ENCODE data around the gene RBBP5.

RBBP5 gene

GRCh38 chr1:205133287-205133686 lies 11.5 kb upstream of the RBBP5 start:
- no peak for DNase-seq (ENCODE audit: low read depth, low spot score)

DNA sequence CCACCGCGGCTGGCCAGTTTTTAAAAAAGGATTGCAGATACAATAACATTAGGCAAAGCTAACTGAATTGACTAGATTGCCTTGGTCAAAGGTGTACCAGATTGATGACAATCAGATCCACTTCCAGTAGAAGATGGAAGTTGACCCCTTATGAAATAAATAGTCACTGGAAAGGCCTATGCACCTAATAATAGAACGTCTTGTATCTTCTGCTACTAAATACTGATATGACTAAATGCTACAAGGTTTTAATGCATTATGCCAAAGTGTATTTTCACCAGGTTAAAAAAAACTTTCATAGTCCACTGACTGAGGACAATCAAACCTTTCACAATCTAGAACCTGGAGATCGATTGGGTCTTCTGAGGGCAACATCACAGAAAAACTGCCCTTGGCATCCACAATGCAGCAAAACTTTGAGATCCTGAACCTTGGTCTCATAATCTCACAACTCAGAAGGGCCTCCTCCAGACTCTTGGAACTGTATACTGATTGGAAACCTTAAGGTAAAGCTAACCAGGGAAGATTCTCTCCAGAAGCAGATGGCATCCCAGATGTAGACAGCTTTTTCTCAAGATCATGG lies 7.8 kb upstream of the RBBP5 start:
- no peak for DNase-seq (ENCODE audit: low read depth, low spot score)

DNA sequence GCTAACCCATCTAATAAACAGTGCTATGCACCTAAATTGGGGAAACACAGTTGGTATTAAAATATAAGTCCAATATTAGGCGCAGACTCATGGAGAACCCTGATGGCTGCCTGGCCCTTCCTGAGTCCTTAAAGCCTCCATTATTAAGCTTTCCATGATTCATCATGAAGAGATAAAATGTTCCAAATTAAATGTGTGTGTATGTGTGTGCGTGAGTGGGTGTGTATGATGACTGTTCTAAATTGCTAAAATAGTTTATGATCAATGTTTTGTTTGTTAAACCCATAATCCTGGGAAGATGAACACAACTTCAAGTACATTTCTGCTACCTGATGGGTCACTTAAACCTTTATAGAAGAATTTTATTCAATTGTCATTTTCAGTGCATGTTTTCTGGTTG lies 6.3 kb upstream of the RBBP5 start:
- DNase-seq (ENCODE audit: low read depth, low spot score): no peak

- DNase-seq (ENCODE audit: low read depth, low spot score): no peak
These were observed 5.9 kb upstream of the RBBP5 start for GRCh38 chr1:205127646-205128045.

DNA sequence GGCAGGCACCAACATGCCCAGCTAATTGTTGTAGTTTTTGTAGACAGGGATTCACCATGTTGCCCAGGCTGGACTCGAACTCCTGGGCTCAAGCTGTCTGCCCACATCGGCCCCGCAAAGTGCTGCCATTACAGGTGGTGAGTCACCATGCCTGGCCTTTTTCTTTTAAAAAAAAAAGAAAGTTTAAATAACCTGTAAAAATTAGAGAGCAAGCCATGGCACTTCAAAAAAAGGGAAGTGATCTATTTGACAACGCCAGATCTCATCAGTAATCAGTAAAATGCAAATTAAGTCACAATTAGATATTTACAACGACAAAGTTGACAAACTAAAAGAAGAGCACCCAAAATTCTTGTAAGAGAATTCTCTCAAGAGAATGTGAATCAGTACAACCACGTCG lies 2.9 kb upstream of the RBBP5 start:
- DNase-seq (ENCODE audit: low read depth, low spot score): no peak

DNA sequence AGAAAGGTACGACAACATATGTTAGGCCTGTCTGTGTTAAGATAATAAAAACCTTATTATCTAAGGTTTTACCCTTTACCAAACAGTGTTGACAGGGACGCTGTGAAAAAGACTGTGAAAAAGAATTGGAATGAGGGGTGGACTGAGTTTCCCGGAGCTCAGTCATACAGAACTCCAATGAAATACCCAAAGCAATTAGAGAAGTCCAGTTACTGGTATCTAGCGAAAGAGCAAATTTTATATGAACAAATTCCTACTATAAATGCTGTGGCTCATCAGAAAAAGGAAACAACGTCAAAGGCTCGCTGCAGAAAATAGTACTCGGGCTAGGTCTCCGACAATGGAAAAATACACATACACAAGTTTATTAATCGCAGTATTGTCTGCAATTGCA lies 708 bp upstream of the RBBP5 start:
- DNase-seq (ENCODE audit: low read depth, low spot score): no peak

- DNase-seq (ENCODE audit: low read depth, low spot score): no peak
These were observed 3.0 kb downstream of the RBBP5 start for GRCh38 chr1:205118752-205119151.

GRCh38 chr1:205111354-205111753 lies 10.4 kb downstream of the RBBP5 start:
- no peak for DNase-seq (ENCODE audit: low read depth, low spot score)

- DNase-seq (ENCODE audit: low read depth, low spot score): no peak
These were observed 12.1 kb downstream of the RBBP5 start for GRCh38 chr1:205109711-205110110.

DNA sequence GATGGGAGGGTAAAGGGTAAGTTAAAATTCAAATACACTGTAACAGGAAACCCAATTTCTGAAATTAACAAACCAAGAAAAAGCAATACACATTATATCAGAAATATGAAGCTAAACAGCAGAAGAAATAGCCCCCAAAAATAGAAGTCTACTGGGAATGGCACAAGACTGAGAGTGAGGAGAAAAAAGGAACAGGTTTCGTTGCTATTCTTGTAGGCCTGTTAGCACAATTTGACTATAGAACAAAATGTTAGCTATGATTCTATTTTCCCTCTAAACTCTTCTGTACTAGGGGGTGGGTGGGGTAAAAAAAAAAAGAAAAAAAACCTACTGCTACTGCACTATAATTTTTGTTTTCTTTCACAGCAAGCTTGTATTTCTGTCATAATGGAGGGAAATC lies 12.5 kb downstream of the RBBP5 start:
- DNase-seq (ENCODE audit: low read depth, low spot score): no peak

- DNase-seq (ENCODE audit: low read depth, low spot score): no peak
These were observed 13.3 kb downstream of the RBBP5 start for GRCh38 chr1:205108464-205108863.

GRCh38 chr1:205107327-205107726 lies 14.5 kb downstream of the RBBP5 start:
- no peak for DNase-seq (ENCODE audit: low read depth, low spot score)

DNA sequence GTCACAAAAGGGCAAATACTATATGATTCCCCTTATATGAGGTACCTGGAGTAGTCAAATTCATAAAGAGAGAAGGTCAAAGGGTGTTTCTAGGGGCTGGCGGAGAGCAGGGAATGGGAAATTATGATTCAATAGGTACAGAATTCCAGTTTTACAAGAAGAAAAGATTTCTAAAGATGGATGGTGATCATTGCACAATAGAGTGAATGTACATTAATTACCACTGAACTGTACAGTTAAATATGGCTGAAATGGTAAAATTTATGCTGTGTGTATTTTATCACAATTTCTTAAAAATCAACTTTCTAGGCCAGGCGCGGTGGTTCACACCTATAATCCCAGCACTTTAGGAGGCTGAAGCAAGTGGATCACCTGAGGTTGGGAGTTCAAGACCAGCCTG lies 19.4 kb downstream of the RBBP5 start:
- DNase-seq (ENCODE audit: low read depth, low spot score): no peak

DNA sequence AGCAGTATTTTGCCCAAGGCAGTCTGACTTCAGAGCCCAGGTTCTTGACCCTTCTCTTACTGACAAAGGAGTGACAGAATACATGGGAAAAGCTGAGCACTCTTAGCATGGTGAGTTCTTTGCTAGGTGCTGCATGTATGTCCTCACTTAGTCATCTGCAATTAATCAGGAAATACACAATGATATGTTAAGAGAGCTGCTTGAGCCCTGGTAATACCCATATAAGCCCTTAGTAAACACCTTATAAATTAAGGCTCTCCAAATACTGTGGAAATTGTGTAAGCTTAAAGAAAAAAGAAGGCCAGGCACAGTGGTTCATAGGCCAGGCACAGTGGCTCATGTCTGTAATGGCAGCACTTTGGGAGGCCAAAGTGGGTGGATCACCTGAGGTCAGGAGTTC lies 23.5 kb downstream of the RBBP5 start:
- DNase-seq (ENCODE audit: low read depth, low spot score): no peak

DNA sequence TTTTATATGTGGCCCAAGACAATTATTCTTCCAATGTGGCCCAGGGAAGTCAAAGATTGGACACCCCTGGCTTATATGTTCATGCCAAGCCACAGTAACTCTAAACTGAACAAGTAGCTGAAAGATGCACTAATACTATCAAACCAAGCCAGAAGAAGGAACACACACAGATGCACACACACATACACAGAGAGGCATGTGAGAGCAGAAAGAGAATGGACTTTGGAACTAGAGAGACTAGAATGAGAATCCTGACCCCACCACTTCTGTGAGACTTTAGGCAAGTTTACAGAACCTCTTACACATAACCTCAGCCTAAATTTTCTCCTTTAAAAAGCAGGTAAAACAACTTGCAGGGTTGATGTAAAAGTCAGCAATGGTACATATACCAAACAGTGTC lies 26.4 kb downstream of the RBBP5 start:
- DNase-seq (ENCODE audit: low read depth, low spot score): no peak

- DNase-seq (ENCODE audit: low read depth, low spot score): no peak
These were observed 30.6 kb downstream of the RBBP5 start for GRCh38 chr1:205091043-205091740.

- no peak for DNase-seq (ENCODE audit: low read depth, low spot score)
These were observed 33.4 kb downstream of the RBBP5 start for GRCh38 chr1:205088341-205088740.

- DNase-seq (ENCODE audit: low read depth, low spot score): no peak
These were observed 37.4 kb downstream of the RBBP5 start, which contains the start of gene TMEM81 for GRCh38 chr1:205084360-205084759. TMEM81 (minus strand) TSS chr1:205084460; CDS start chr1:205084320, 140 bp downstream.

- DNase-seq (ENCODE audit: low read depth, low spot score): no peak
These were observed 39.3 kb downstream of the RBBP5 start for GRCh38 chr1:205082431-205082830.

- DNase-seq (ENCODE audit: low read depth, low spot score): no peak
These were observed 43.9 kb downstream of the RBBP5 start for GRCh38 chr1:205077934-205078311.

GRCh38 chr1:205077158-205077933 lies 44.4 kb downstream of the RBBP5 start:
- no peak for DNase-seq (ENCODE audit: low read depth, low spot score)

DNA sequence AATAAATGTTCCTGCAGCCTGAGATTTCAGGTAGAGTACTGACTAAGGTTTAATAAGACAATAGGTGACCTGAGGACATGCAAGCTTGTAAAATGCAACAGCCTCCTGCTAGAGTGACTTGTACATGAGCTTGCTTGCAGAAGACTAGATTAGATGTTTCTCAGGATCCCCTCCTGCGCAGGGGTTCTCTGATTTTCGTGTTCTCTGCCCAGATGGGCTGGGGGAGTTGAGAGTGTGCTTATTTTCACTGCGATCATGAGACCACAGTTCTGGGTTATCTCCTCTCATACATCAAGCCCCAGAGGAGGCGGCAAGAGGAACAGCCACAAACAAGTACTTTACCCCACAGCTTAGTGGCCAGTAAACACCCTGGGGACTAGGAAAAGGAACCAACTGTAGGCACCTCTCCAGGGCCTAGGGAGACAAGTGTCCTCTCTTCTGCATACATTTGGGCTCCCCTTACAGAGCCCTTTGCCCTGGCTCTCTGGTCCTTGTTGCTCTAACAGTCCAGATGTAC lies 45.5 kb downstream of the RBBP5 start:
- no peak for DNase-seq (ENCODE audit: low read depth, low spot score)

Measured in iPS DF 19.7 (cell line).